Upper lobe of right lung (tissue), 1 donor: ENCODE results near the gene ZNF367. TPM values are rescaled to one million over a fixed set of nuclear protein-coding genes. Genes with fewer than 3 reads are reported as not detected.

Source experiments
- ATAC-seq: fragments of 200-7000 bp; cut with Tn5 transposase; one replicate; pipeline ENCODE4 v1.9.1; 2020; ENCODE audit warnings: mild to moderate bottlenecking, moderate library complexity
- DNase-seq: peaks from one replicate; pipeline ENCODE4 v3.0.0-alpha.2; 2020
- H3K27ac ChIP-seq: fragments of 200-600 bp; one replicate; pipeline ENCODE4 v1.8.0; 2022
- H3K27me3 ChIP-seq: fragments of 200-600 bp; one replicate; pipeline ENCODE4 v1.8.0; 2022; ENCODE audit warnings: mild to moderate bottlenecking
- H3K36me3 ChIP-seq: fragments of 200-600 bp; one replicate; pipeline ENCODE4 v1.8.0; 2022
- H3K4me1 ChIP-seq: fragments of 200-600 bp; one replicate; pipeline ENCODE4 v1.8.0; 2022
- H3K4me3 ChIP-seq: fragments of 200-600 bp; one replicate; pipeline ENCODE4 v1.8.0; 2022; ENCODE audit warnings: mild to moderate bottlenecking
- H3K9me3 ChIP-seq: fragments of 200-600 bp; one replicate; pipeline ENCODE4 v1.8.0; 2022
- intact Hi-C: fragments of 100-400 bp; cut with DNase I; formaldehyde crosslinking; loops from one replicate; pipeline ENCODE4 v1.11.0; 2022
- total RNA-seq: library from RNA; stranded (reverse); fragmentation: NEBNext Ultra II Directional; extraction: Animal tissue kit (Norgen Biotek cat#: 25700); gene quantifications from one replicate; pipeline ENCODE4 v1.2.1, GENCODE V29; 2021
- TF ChIP-seq, protein P1 (sequence below): fragments of 200-600 bp; IDR thresholded peaks from one replicate; pipeline ENCODE4 v1.8.0; 2022; ENCODE audit warnings: antibody characterized with exemption
- donor health status: DM: no; HTN: yes; CAD: no; lungs with severe emphysema.

Gene ZNF367
- total RNA-seq, 1 donor from 2014 or later, result 0.67 TPM

DNA sequence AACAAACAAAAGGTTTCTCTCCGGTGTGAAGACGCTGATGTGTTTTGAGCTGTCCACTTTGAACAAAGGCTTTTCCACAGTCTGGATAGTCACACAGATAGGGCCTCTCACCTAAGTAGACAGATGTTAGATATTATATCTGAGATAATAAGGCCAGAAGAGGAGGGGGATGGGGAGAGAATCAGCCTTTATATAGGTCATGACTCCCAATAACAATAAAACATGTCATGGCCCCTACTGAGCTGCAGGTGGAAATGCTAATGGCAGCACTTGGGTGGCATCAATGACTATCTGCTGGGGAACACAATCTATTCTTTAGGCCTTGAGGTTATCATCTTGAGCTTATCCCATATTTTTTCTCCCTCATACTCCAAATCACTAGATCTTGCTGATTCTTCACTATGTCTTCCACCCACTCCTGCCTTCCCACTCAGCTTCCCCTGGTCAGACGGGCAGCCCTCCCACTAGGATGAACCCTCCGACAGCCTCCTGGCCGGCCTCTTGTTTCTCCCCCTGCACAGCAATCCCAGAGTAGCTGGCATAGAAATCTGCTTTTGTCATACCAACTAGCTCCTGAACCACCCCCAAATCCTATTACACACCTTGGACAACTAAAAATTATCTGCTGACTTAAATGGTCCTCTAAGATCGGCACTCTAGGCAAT lies 23.2 kb downstream of the ZNF367 start:
- ATAC-seq (no peak), DNase-seq (no peak)
- no peaks in the 10 kb centered on the region for H3K27me3 ChIP-seq
- TF ChIP-seq, protein P1, sequence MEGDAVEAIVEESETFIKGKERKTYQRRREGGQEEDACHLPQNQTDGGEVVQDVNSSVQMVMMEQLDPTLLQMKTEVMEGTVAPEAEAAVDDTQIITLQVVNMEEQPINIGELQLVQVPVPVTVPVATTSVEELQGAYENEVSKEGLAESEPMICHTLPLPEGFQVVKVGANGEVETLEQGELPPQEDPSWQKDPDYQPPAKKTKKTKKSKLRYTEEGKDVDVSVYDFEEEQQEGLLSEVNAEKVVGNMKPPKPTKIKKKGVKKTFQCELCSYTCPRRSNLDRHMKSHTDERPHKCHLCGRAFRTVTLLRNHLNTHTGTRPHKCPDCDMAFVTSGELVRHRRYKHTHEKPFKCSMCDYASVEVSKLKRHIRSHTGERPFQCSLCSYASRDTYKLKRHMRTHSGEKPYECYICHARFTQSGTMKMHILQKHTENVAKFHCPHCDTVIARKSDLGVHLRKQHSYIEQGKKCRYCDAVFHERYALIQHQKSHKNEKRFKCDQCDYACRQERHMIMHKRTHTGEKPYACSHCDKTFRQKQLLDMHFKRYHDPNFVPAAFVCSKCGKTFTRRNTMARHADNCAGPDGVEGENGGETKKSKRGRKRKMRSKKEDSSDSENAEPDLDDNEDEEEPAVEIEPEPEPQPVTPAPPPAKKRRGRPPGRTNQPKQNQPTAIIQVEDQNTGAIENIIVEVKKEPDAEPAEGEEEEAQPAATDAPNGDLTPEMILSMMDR, result no peak
- H3K4me3 ChIP-seq, result no peak overlapping the region
- no peaks in the 10 kb centered on the region for H3K4me1 ChIP-seq
- no peaks in the 10 kb centered on the region for H3K36me3 ChIP-seq
- no peak overlapping the region for H3K27ac ChIP-seq
- no peaks in the 10 kb centered on the region for H3K9me3 ChIP-seq
- intact Hi-C loops, result no loop called here

DNA sequence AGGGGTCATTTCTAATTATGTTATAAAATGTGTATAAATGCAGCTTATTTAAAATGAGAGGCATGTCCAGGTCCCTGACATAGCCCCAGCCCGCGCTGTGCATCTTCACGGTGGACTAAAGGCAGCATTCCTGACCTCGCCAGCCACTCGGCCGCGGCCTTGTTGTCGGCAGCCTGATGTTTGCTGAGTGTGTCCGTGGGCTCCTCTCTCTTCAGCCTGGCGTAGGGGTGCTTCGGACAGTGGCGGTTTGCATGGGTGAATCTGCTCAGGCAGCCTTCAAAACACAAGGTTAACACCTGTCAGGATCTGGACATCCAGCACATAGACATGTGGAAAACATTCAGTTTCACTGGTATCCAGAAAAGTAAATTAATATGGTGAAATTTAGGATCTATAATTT lies 25.9 kb downstream of the ZNF367 start:
- H3K36me3 ChIP-seq, result no peaks in the 10 kb centered on the region
- TF ChIP-seq, protein P1, result no peak
- DNase-seq (no peak), ATAC-seq (no peak)
- intact Hi-C loops, result no loop called here
- no peaks in the 10 kb centered on the region for H3K4me1 ChIP-seq
- H3K9me3 ChIP-seq, result no peaks in the 10 kb centered on the region
- no peaks in the 10 kb centered on the region for H3K27me3 ChIP-seq
- no peak overlapping the region for H3K4me3 ChIP-seq
- no peak overlapping the region for H3K27ac ChIP-seq

DNA sequence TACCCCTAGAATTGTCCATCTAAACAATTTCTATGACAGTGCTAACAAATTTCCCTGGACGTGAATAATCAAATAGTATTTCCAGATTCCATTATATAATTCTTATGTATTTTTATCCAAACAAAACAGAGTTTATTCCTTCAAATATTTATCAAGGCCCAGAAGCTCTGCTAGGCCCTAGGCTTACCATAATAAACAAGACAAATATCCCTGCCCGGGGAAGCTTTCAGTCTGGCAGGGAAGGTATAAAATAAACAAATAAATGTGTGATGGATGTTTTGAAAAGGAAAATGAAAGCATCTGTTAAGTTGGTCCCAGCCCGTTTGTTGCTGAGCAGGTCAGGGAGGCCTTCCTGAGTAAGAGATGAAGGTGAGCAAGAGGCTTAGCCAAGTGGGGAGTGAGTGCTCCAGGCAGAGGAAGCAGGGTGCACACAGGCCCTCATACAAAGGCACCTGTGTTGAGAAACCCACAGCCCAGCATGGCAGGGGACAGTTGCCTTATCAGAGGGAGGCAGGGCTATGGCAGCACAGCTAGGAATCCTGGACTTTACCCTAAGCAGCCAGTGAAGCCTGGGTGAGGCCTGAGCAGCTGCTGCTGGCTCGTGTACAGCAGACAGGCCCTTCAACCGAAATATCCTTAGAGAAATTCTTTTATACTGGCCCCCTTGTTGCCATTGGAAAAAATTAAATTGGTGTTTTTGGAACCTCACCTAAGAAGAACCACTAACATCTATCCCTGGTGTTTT lies 27.0 kb downstream of the ZNF367 start:
- H3K4me3 ChIP-seq, result no peak overlapping the region
- no peaks in the 10 kb centered on the region for H3K4me1 ChIP-seq
- no peaks in the 10 kb centered on the region for H3K36me3 ChIP-seq
- H3K27ac ChIP-seq, result peak overlapping the region; percentile 11
- intact Hi-C loops, result no loop called here
- H3K9me3 ChIP-seq, result no peaks in the 10 kb centered on the region
- ATAC-seq (peak; percentile 58), DNase-seq (no peak)
- TF ChIP-seq, protein P1, result no peak
- H3K27me3 ChIP-seq, result no peaks in the 10 kb centered on the region

DNA sequence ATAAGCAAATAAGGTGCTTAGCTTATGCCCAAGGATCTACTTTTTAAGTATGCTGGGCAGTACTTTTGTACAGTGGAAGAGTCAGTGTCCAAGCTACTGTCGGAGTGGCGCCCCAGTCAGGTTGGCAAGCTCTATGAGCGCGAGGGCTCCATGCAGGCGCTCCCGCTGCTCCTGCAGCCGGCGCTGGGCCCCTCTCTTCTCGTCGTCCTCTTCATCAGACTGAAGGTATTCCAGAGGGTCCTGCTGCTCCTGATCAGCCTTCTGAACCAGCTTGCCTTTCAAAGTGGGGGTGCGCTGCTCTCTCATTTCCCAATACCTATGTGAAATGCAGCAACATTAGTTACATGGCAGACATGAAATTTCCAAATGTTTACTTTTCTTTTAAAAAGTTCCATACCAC lies 30.0 kb downstream of the ZNF367 start:
- ATAC-seq, result no peak
- no peak for DNase-seq
- Histone ChIP-seq H3K36me3 (no peaks in the 10 kb centered on the region), H3K4me3 (no peak overlapping the region), H3K4me1 (peaks cover 4% of the 10 kb centered on the region), H3K27me3 (no peaks in the 10 kb centered on the region), H3K27ac (no peak overlapping the region), H3K9me3 (no peaks in the 10 kb centered on the region)
- intact Hi-C loops, result no loop called here
- TF ChIP-seq, protein P1, result no peak

DNA sequence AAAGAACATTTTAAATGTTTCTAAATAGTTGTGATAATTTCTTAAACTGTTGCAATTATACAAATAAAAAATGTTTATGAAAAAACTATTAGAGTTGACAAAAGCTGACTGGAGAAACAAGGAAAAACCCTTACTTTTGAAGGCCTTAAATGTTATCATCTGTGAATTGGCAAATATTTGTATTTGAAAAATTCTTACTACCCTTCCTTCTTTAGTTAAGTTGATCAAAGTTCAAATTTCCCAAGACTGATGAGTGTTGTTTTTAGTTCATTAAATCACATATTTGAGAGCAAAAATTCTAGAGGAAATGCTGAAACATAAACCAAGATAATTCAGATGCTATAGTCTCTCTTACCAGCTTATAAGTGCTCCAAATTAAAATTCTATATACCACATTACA lies 32.0 kb downstream of the ZNF367 start:
- intact Hi-C loops, result no loop called here
- no peaks in the 10 kb centered on the region for H3K27me3 ChIP-seq
- no peaks in the 10 kb centered on the region for H3K9me3 ChIP-seq
- no peak overlapping the region for H3K4me3 ChIP-seq
- H3K36me3 ChIP-seq, result no peaks in the 10 kb centered on the region
- DNase-seq, result no peak
- no peak overlapping the region for H3K27ac ChIP-seq
- ATAC-seq, result no peak
- peaks cover 10% of the 10 kb centered on the region for H3K4me1 ChIP-seq
- TF ChIP-seq, protein P1, result no peak
